ENCODE results near the gene VAV1.

GRCh38 chr19:6866741-6867151 lies 94.2 kb downstream of the VAV1 start:
- TF ChIP-seq, protein P1, sequence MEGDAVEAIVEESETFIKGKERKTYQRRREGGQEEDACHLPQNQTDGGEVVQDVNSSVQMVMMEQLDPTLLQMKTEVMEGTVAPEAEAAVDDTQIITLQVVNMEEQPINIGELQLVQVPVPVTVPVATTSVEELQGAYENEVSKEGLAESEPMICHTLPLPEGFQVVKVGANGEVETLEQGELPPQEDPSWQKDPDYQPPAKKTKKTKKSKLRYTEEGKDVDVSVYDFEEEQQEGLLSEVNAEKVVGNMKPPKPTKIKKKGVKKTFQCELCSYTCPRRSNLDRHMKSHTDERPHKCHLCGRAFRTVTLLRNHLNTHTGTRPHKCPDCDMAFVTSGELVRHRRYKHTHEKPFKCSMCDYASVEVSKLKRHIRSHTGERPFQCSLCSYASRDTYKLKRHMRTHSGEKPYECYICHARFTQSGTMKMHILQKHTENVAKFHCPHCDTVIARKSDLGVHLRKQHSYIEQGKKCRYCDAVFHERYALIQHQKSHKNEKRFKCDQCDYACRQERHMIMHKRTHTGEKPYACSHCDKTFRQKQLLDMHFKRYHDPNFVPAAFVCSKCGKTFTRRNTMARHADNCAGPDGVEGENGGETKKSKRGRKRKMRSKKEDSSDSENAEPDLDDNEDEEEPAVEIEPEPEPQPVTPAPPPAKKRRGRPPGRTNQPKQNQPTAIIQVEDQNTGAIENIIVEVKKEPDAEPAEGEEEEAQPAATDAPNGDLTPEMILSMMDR (IDR thresholded peaks at IDR 0.05): no peak
- TF ChIP-seq POLR2A (IDR thresholded peaks at IDR 0.05): no peak
